ENCODE results near the gene VAC14.

The VAC14 gene

DNA sequence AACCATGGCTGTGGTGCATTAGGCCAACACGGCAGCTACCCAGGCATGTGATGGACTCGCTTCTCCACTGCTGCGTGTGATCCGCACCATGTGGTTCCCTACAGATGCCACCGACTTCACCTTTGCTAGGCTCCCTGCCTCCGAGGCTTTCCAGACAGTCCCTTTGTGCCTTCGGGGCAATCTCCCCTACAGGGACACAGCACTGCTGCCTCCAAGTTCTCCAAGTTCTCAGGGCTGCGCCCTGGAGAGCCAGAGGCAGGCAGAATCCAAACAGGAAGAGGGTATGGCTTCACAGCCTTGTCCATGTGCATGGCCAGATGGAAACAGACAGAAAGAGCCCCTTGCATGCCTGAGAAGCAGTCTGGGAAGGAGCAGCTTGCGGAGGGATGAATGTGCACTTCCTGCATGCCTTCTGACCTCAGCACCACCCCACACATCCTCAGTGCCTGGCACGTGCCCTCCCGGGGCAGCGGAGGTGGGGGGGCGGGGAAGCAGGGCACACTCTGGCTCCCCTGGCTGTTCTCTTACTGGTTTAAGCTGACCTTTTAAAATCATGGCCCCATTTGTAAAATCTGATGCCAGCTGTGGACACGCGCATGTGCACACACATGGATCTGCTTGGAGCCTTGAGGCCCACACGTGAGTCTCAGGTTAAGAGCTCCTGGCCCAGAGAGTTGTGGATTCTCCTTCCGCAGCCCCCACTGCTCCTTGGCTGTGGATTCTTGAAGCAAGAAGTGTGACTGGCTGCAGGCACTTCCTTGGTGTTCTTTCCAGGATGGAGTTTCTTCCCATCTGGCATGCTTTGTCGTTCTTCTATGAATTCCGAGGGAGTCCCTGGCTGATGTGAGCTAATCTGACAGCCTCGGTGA is 59.8 kb downstream of the VAC14 start:
- DNase-seq = no peak

DNA sequence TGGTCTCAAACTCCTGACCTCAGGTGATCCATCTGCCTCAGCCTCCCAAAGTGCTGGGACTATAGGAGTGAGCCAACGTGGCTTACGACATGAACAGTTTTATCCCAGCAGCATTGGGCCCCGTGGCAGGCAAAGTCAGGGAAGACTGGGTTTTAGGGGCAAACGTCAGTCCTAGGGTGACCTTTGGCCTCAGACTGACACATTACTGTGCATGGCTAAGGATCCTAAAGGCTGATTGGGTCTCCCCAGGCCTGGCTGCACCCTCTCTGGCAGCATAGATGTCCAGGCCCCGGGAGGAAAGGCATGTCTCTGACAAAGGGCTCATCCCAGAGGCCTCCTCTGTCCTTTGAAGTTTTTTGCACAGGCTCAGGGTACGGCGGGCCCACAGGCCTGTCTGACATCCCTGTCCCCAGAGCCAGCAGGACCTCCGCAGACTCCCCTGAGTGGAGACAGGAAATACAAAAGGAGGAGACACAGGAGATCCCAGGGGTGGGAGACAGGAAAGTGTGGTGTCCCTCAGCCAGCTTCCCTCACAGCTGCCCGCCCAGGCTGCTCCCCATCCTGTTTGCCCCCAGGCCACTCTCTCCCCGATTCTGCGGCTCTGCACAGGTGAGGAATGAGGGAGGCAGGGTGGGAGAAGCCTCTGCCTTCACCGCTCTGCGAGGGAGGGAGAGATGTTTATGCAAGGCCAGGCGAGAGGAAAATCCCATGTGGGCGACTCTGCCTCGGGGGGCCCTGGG is 60.6 kb downstream of the VAC14 start:
- no peak for DNase-seq

DNA sequence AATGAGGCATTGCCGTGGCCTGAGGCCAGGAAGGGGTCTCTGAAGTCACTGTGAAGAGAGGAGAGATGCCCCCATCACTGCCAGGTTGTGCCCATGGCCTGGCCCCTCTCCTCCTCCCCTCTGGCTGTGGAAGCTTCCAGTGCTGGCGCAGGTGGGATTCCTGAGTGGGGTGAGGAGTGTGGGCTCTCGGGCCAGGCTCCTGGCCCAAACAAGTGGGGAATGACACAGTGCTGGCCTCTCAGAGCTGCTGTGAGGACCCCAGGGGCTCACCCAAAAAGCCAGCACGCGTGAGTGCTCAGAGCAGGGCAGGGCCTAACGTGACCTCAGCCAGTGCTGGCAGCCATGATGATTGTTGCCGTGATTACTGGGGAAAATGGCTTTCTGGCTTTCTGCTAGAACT is 61.6 kb downstream of the VAC14 start:
- DNase-seq = no peak

DNA sequence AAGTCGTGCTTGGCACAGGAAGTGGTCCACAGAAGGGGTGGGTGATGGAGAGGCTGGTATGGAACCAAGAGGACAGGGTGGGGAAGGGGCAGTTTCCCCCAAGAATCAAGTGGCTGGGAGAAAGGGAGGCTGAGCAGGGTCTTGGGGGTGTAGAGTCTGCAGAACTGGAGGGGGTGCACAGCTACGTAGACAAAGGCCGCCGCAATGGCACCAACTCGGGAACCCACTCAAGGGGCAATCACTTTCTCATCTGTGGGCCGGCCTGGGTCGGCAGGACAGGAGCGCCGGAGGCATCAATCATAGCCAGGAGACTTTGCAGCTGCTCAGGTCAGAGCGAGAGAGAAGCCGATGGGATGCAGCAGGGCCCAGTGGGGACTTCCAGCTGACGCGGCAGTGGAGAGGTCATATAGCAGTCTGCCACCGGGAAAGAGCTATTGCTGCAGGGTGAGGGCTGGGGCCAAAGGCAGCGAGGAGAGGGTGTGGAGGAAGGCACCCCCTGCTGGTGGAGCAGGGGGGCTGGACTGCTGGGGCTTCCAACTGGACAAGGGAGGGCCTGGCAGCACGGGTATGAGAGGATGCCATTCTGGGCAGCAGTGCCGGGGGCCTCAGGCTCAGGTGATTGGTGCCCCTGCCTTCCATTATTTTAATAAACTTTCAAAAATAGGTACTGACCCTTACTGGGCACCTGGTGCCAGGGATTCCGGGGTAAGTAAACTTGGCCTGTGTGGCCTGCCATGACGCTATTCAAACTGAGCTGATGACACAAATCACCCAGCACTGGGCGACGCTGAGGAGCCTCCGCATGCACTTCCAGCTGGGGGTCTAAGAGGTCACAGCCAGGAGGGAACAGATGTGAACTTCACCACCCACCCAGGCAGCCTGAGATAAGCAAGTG is 62.6 kb downstream of the VAC14 start:
- DNase-seq = no peak

DNA sequence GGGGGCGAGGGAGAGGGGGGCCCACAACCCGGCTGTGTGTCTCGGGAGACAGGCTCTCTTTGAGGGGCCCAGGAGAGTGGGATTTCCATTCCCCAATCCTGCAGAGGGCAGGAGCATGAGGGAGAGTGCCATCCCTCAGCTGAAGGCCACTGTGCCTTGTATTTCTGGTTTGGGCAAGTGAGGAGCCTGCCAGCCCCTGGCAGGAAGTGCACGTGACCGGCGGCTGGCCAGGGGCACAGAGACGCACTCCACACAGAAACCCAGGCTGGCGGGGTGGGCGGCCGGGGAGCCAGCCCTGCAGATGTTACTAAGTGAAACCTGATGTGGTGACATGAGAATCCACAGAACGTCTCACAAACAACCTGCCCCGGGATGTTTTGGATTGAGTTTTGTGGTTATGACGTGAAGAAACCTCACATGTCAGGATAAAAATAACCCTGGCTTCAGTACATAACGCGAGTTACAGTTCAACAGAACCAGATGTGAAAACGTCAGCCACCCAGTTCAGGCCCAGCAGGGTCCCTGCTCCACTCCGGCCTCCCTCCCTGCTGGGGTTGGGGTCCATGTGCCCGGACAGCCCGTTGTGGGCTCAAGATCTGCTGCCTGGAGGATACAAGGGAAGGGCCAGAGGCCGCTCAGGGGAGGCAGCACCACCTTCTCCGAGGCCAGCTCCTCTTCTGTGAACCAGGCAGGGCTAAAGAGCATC is 63.4 kb downstream of the VAC14 start:
- DNase-seq = no peak

DNA sequence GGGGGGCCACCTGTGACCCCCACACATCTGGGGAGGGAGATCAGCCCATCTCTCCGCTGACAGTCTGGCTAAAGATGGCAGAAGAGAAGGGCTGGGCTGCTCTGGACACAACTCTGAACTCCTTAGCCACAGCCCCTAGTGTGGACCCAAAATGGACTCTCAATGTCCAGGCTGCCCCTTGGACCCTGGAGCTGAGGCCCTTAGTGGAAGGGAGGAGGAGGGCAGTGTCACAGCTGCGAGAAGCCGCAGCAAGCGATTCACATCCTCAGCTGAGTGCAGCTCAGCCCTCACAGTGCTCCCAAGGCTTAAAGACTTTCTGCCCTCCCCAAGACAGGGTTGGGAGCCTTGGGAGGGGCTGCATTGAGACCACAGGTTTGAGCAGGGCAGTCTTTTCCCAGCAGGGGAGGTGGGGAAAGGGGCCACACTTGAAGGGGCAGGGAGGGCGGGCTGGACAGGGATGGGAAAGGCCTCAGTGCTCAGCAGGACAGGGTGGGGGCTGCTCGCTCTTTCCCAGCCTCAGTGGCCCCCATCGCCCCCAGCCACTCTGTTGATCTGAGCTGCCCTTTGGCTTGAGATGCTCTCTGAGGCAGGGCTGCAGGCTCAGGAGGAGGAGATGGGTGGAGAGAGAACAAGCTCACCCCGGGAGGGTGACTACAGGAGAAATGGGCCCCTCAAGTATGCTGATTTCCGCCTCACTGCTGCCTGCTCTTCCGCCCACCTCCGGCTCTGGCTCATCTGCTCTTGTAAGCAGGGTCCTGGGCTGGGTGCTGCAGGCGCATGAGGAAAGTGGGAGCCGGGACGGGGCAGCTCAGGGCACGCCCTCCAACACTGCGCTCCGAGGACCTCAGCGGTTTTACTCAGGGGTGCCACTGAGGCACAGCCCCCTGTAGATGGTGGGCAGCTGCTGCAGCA is 64.2 kb downstream of the VAC14 start:
- DNase-seq = no peak

DNA sequence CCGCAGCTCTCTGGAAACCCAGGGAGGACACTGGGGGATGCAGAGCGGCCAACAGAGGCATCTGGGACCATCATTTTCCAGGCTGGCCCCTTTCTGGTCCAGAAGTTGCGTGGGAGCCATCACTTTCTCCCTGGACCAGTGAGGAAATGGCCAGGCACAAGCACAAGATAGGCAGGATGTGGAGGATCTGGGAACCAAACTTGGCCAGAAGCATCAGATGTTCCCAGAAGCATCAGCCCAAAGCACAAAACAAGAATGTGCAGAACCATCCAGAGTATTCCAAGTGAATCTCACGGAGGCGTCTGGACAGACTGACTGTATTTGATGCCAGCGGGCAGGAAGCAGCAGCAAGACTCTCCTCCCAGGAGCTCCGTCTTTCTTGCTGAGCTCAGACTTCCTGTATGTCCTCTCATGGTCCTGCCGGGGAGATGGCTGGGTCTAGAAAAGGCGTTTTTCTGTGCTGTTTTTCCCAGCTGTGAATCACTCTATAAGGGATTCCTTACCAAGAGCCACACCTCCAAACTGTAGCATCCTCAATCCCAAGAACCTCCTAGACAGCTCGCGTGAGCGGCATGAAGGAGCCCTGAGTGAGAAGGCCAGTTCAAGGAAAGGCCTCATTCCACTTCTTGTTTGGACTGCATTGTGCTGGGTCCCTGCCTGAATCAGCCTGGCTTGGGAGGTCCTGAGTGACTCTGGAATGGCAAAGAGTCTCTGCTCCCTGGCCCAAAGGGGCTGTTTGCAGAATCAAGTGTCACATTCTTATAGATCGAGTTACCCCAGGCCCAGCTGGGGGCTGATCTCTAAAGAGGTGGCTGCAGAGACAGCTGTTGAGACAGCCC is 65.6 kb downstream of the VAC14 start:
- no peak for DNase-seq

DNA sequence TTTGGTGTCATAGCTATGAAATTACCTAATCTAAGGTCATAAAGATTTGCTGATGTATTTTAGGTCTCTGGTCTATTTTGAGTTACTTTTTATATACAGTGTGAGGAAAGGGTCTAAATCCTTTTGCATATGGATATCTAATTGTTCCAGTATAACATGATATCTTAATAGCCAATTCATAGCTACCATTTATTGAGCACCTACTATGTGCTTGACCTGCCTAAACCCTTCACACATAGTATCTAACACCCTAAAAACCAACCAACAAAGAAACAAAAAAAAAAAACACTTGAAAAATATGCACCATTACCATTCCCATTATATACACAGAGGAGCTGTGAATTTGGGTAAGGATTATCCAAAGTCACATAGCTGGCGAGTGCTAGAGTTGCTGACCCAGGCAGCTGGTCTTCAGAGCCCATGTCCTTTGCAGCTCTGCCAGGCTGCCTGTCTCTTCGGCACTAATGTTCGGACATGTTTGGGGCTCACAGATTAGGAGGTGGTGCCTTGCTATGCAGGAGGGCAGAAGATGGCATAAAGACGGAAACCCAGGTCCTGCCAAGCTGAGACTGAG is 66.3 kb downstream of the VAC14 start:
- no peak for DNase-seq

DNA sequence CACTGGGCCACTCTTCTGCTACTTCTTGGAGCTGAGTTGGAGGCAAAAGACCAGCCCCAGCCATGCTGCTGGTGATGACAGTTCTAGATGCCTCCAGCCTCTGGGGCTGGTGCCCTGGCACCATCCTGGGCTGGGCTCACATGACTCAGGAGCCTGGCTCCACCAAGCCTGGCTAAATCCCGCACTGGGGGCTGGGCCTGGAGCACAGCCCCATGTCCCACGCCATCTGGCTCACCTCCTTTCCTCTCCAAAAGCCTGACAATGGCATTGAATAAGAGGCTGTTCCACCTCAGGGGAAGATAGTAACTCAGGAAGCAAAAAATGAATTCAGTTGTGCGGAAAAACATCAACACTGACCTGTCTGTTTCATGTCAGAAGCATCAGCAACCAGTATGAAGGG is 70.0 kb downstream of the VAC14 start:
- DNase-seq = no peak

DNA sequence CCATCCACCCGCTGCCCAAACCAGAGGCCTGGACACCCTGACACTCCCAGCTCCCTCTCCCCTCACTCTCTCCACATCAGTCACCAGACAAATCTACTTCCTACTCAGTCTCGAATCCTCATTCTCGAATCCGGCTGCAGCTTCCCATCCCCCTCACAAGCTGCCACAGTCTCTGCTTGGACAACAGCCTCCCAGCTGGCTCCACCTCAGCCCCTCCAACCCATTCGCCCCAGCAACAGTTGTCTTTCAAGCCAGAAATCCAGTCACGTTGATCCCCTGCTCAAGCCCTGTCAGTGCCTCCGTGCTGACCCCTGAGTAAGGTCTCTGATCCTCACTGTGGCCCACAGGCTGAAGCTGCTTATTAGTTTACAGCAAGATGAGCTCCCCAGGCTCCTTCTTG is 70.9 kb downstream of the VAC14 start:
- DNase-seq = no peak

DNA sequence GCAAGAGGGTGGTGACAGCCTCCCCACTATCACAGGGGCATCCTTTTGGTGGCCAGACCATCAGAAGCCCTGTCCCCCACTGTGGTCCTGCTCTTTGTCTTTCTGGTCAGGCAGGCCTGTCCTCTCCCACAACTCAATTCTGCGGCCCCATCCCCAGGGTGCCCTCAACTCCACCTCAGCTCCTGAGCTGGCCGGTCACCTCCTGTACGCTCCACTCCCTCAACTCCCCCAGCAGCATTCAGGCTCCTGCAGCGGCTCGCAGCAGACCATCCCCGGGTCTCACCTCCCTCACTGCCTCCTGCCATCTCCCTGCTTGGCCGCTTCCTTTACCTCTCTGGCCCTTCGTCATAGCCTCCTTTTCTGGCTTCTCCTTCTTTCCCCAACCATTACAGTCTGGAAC is 71.7 kb downstream of the VAC14 start:
- no peak for DNase-seq

DNA sequence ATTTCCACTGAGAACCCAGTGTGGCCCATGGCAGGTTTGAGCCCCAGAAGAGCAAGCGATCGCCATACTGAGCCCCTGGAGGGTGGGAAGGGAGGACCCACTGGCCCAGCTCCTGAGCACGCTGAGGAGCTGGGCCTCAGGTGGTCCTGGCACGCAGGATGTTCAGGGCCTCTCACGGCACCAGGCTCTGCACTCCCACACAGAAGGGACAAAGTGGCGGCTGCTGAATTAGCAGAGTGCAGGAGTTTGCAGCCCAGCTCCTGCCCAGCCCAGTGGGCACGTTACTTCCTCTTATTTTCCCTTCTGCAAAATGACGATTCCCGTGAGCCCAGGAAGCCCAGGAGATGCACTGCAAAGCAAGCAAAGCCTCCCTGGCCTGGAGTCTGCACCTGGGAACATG is 72.8 kb downstream of the VAC14 start:
- DNase-seq = no peak

DNA sequence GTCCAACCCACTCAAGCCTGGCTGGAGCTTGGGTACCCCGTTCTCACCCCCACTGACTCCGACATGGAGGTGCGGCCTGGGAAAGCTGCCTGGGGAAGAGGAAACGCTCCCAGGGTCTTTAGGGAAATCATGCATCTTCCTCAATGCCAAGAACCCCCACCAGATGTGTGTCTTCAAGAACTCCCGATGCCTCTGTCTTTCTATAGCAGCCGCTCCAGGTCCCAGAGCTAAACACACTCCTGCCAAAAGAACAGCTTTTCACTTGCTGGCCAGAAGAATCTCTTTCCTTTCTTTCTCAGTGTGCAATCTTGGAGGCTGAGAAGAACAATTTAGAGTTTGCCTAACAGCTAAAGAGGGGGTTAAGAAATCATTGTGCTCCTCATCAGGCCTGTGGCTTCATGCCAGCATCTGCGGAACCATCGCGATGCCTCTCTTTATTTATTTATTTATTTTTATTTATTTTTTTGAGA is 74.0 kb downstream of the VAC14 start:
- DNase-seq = no peak

DNA sequence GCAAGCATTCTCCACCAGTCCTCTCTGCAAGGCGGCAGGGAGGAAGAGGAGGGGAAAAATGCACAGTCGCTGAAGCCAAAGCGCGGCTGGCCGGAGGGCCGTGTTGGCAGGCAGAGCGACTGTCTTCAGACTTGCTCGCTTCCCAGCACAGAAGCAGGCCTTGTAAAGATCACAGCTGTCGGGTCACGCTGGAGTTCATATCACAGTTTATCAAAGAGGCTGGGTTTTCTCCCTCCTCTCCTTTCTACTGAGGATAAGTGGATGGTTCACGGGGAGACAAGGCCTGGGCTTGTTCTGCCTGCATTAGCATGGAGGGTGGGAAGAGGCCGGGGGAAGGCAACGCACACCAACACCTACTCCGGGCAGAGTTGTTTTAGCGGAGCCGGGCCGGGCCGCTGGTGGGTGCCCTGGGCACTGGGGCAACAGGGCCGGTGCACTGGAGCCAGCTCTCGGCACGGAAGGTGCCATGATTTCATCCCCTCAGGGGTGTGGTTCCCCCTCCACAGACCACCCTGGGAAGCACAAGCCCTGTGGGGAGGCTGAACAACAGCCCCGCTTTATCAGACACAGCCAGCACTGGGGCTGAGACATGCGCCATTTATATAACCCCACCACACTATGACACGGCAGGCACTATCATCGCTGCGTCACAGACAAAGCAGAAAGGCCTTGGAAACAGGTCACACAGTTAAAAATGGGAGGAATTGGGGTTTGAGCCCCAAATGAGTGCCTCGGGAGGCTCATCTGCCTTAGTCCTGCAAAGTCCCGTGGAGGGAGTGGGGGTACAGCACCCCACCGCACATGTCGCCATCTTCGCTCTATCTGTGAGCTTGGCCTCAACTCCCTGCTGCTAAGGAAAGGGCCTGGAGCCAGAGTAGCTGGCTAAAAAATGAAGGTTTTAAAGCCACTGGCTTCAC is 74.8 kb downstream of the VAC14 start:
- no peak for DNase-seq

DNA sequence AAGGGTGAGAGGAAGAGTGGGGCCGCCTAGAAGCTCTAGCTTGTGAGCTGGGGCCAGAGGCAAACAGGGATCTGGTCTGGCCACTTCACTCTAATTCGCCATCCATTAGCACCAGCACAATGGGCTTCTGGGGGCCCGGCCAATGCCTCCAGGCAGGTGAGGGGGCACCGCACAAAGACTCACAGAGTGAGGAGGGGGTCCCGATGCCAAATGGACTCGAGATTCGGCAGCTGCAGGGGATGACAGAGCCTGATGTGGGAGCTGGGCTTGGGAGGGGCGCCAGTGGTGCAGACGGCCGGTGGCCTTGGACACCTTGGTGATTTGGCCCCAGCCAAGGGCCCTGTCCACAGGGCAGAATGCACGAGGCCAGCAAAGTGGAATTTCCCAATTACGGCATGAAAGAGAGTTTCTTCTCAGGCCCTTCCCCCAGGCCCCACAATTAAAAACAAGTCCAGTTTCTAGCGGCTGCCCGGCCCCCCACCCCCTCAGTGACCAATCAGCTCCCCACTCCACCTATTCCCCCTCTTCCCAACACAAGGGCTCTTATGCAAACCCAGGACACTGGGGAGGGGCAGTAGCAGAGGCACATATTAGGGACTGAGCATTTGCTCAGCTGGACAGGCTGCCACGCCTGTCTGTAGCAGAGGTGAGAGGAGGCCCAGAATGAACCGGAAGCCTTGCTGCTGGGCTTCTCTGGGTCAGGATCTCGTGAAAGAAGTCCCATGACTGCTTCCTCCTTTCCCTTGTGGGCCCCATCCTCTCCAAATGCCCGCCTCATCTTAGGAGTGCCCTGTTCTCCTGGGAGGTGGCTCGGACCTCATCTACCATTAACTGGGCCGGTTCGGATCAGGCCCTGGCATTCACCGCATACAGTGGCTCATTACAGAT is 75.7 kb downstream of the VAC14 start:
- no peak for DNase-seq

DNA sequence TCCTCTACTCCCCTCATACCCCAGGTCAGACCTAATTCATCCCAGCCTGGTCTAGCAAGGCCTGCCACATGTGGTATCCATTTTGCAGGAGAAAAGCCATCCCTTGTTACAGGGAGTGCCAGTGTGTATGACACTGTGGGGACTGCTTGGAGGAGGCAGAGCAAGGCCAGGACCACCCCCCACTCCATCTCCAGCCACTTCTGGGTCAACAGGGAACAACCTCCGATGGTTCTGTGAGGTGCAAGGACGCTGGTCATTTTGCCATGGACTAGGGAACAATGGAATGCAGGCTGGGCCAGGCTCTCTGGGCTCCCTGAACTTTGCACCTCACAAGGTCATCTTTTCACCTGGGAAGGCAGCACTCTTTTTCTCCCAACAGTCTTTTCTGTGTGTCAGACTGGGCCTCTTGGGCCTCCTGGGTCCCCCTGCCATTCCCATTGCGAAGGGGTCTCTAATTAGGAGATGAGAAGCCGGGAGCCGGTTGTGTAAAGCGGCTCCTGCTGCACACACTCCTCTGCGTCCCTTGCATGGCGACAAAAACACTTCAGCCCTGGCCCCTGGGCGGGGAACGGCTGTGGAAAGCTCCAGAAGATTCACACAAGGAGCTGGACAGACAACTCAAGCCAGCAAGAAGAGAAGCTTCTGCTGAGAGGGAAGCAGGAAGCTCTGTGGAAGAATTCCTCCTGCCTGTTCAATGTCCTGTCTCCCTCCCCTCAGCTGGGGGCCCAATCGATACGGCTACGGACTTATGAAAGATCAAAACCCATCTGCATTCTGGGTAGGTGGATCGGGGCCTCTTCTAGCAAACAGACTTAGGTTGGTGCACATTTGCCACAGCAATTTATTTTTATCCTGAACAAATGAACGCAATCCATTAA is 76.6 kb downstream of the VAC14 start:
- DNase-seq = no peak

DNA sequence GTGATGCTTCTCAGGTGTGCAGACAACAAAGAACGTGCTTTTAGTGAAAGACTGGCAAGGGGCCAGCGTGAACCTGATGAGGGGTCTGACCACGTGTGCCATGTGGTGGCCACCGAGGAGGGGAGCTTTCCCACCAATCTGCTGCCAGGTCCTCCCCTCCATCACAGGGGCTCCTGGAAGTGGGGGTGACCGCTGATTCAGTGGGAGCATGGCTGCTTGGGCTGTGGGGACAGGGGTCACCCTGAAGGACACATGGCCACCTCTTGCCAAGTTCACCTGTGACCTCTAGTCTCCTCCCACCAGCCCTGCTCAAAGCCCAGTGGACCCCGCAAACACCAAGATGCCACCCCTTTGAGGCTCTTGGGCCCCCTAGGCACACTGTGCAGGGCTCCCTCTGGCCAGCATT is 77.2 kb downstream of the VAC14 start:
- DNase-seq = no peak

Data from NCI-H1105 treated with DMSO at 0.1 percent for 48 hours (cell line).